ENCODE measurements around the gene MAT2A. TPM values are rescaled to one million over a fixed set of nuclear protein-coding genes. Genes with fewer than 3 reads are reported as not detected.

The MAT2A gene
- total RNA-seq, 2 donors from 2014 or later, result 214 to 308 TPM

DNA sequence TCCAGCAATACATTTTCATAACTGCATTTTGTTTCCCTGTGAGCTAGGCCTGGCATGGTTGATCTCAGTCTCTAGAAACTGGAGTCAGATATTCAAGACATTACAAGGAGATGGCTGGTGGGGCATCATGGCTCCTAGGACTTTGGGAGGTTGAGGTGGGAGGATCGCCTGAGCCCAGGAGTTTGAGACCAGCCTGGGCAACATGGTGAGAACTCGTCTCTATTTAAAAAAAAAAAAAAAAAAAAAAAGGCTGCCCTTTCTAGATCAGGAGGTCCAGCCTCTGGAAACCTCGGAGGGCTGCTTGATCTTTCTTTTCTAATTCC lies 38.1 kb downstream of the MAT2A start:
- no peaks in the 10 kb centered on the region for H3K9me3 Mint-ChIP-seq
- no peak for ATAC-seq (replicated peaks)
- H3K36me3 Mint-ChIP-seq (ENCODE audit: low read depth), result peaks cover 34% of the 10 kb centered on the region
- no peaks in the 10 kb centered on the region for H3K27me3 Mint-ChIP-seq
- H3K4me1 Mint-ChIP-seq, result peaks cover 16% of the 10 kb centered on the region
- peak overlapping the region; percentile 99 for H3K4me3 Mint-ChIP-seq
- peak overlapping the region; percentile 97 for H3K27ac Mint-ChIP-seq

GRCh38 chr2:85577386-85578242 lies 38.6 kb downstream of the MAT2A start, which contains the start of gene VAMP8:
VAMP8 (plus strand) TSS chr2:85577586; CDS start chr2:85577647, 61 bp downstream.
- ATAC-seq (replicated peaks), result peak; percentile 90
- peaks cover 39% of the 10 kb centered on the region for H3K36me3 Mint-ChIP-seq (ENCODE audit: low read depth)
- H3K27ac Mint-ChIP-seq, result peak within 1 kb of the TSS; percentile 97
- H3K4me3 Mint-ChIP-seq, result peak within 1 kb of the TSS; percentile 99
- H3K4me1 Mint-ChIP-seq, result peaks cover 16% of the 10 kb centered on the region
- no peaks in the 10 kb centered on the region for H3K9me3 Mint-ChIP-seq
- no peaks in the 10 kb centered on the region for H3K27me3 Mint-ChIP-seq

GRCh38 chr2:85578243-85579180 lies 39.5 kb downstream of the MAT2A start:
- Mint-ChIP-seq H3K36me3 (ENCODE audit: low read depth) (peaks cover 44% of the 10 kb centered on the region), H3K4me1 (peaks cover 18% of the 10 kb centered on the region), H3K9me3 (no peaks in the 10 kb centered on the region), H3K4me3 (peak overlapping the region; percentile 99), H3K27ac (peak overlapping the region; percentile 97), H3K27me3 (no peaks in the 10 kb centered on the region)
- peak; percentile 41 for ATAC-seq (replicated peaks)

DNA sequence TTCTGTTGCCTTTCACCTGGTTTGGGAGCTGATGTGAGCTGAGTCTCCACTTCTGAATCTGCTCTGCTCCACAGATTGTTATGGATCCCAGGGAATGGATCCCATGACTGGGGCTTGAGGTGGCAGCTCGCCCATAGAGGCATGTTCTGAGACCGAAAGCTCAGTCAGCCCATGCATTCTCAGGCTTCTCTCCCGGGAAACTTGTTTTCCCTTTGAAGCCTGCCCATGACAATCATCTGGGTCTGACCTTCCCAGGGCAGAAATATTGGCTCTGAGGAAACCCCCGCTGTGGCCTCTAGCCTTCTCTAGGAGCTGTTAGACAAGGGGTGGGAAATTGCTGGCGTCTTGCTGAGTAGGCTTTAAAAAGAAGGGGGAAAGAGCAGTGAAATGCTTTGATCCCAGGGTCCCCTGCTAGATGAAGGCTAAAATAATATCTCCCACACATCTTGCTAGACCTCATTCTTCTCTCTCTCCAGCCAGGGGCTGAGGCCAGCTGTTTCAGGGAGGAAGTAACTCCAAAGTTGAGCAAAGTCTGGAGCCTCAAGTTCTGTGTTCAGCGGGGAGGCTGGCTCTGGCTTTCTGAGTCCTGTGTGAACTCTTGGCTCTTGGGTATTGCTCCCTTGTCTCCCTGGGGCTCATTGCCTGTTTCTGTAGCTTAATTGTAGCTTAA lies 40.4 kb downstream of the MAT2A start:
- no peak for ATAC-seq (replicated peaks)
- Mint-ChIP-seq H3K4me1 (peaks cover 24% of the 10 kb centered on the region), H3K36me3 (ENCODE audit: low read depth) (peaks cover 49% of the 10 kb centered on the region), H3K27ac (peak overlapping the region; percentile 97), H3K27me3 (no peaks in the 10 kb centered on the region), H3K4me3 (peak overlapping the region; percentile 99), H3K9me3 (no peaks in the 10 kb centered on the region)

DNA sequence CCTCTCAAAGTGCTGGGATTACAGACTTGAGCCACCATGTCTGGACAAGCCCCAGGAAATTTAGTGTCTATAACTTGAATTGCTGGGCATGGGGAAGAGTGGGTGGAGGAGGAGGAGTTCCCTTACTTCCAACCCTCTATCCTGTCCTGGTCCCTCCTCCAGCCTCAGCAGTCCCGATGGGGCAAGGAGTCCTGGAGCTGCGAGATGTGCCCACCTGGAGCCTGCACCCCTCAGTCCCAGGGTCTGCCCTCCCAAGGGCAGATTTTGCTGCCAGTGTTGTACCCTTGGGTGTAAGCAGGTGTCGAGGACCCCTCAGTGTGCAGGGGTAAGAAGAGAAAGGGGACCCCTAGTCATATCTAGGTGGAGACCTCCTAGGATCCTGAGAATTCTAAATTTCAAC lies 41.2 kb downstream of the MAT2A start:
- Mint-ChIP-seq H3K36me3 (ENCODE audit: low read depth) (peaks cover 49% of the 10 kb centered on the region), H3K4me1 (peaks cover 27% of the 10 kb centered on the region), H3K27ac (no peak overlapping the region), H3K27me3 (no peaks in the 10 kb centered on the region), H3K4me3 (peak overlapping the region; percentile 99), H3K9me3 (no peaks in the 10 kb centered on the region)
- no peak for ATAC-seq (replicated peaks)

DNA sequence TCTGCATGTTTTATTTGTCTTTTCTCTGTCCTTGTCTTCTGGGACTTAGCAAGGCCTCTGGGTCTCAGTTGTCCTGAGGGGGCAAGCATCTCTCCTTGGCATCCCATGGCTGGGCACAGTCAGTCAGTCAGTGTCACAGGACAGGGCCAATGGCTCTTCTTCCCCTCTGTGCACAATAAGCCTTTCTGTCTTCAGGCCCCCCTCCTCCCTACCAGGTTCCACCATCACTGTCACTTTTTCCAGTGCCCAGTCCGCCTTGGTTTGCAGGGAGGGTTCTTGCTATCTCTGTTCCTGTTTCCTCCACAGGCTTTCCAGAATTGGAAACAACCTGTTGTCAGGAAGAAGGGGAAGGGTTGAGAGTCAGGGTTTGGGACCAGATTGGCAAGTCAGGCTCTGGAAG lies 43.5 kb downstream of the MAT2A start:
- H3K27ac Mint-ChIP-seq, result no peak overlapping the region
- peaks cover 49% of the 10 kb centered on the region for H3K36me3 Mint-ChIP-seq (ENCODE audit: low read depth)
- H3K4me1 Mint-ChIP-seq, result peaks cover 32% of the 10 kb centered on the region

DNA sequence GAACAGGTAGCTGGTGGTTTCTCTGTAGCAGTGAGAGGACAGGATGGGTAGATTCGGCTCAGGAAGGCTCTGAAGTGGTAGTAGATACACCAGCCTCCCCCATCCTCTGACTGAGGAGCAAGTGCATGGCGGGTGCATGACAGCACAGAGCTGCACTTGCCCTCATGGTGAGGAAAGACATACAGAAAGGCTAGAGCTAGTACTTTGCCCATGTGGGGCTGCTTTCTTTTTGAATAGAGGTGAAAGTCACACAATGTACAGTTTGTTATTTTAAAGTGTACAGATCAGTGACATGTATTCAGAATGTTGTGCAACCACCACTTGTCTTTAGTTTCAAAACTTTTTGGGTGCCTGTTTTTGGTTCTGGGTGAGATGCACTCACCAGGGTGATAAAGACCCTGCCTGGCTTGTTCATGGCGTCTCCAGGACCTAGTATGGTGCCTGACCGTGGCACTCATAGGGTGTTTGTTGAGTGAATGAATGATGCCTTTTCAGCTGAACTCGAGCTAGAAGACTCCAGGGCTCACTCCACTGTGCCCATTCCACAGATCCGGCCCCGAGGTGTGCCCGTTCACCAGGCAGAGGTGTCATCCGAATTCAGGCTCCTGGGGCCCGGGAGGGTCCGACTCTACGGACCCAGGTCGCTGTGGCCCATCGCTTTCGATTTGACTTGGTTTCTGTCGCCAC lies 44.8 kb downstream of the MAT2A start:
- ATAC-seq (replicated peaks), result peak; percentile 37
- Mint-ChIP-seq H3K9me3 (no peaks in the 10 kb centered on the region), H3K27ac (peak overlapping the region; percentile 87), H3K27me3 (no peaks in the 10 kb centered on the region), H3K36me3 (ENCODE audit: low read depth) (peaks cover 41% of the 10 kb centered on the region), H3K4me1 (peaks cover 33% of the 10 kb centered on the region), H3K4me3 (peak overlapping the region; percentile 82)

More for the DNA sequence above, 43.5 kb downstream of the MAT2A start:
- Mint-ChIP-seq H3K9me3 (no peaks in the 10 kb centered on the region), H3K4me3 (no peak overlapping the region), H3K27me3 (no peaks in the 10 kb centered on the region)
- ATAC-seq (replicated peaks), result no peak

DNA sequence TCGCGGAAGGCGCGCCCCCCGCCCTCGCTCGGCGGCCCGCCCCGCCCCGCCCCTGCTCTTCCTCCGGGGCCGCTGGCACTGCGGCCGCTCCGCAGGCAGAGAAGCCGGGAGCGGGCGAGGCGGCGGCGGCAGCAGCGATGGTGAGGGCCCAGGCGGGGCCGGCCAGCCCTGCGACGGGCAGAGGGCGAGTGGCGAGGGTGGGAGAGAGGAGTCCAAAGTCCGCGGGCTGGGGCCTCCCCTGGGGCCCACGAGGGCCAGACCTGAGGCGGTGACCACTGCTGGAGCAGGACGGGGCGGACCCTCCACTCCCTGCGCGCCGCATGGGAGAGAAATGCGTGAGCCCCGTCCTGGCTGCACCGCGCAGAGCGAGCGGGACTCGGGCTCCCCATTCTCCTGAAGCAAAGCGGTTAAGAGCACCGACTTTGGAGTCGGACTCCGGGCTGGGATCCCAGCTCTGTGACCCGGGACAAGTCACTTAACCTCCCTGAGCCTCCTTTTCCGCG lies 45.4 kb downstream of the MAT2A start, which contains the start of gene VAMP5:
Gene VAMP5, plus strand, starts transcription at position 78 of the 503 bp plus-strand sequence. Its CDS starts 60 bp downstream, at position 138.
- Mint-ChIP-seq H3K36me3 (ENCODE audit: low read depth) (peaks cover 35% of the 10 kb centered on the region), H3K27ac (peak within 1 kb of the TSS; percentile 87), H3K9me3 (no peaks in the 10 kb centered on the region), H3K4me1 (peaks cover 29% of the 10 kb centered on the region), H3K27me3 (no peaks in the 10 kb centered on the region), H3K4me3 (peak within 1 kb of the TSS; percentile 82)
- peak; percentile 60 for ATAC-seq (replicated peaks)

- Mint-ChIP-seq H3K4me3 (peak overlapping the region; percentile 82), H3K27ac (peak overlapping the region; percentile 87), H3K27me3 (no peaks in the 10 kb centered on the region), H3K9me3 (no peaks in the 10 kb centered on the region), H3K4me1 (peaks cover 29% of the 10 kb centered on the region), H3K36me3 (ENCODE audit: low read depth) (peaks cover 29% of the 10 kb centered on the region)
- ATAC-seq (replicated peaks), result peak; percentile 86
Observed at GRCh38 chr2:85584857-85585780, 46.2 kb downstream of the MAT2A start.

- no peak for ATAC-seq (replicated peaks)
- Mint-ChIP-seq H3K9me3 (no peaks in the 10 kb centered on the region), H3K4me3 (peak overlapping the region; percentile 82), H3K27me3 (no peaks in the 10 kb centered on the region), H3K4me1 (peaks cover 29% of the 10 kb centered on the region), H3K27ac (peak overlapping the region; percentile 87), H3K36me3 (ENCODE audit: low read depth) (peaks cover 24% of the 10 kb centered on the region)
Observed at GRCh38 chr2:85585781-85586105, 46.8 kb downstream of the MAT2A start.

GRCh38 chr2:85588236-85588635 lies 49.3 kb downstream of the MAT2A start:
- Mint-ChIP-seq H3K27me3 (no peaks in the 10 kb centered on the region), H3K4me3 (no peak overlapping the region), H3K27ac (peak overlapping the region; percentile 11), H3K4me1 (peaks cover 29% of the 10 kb centered on the region), H3K9me3 (no peaks in the 10 kb centered on the region), H3K36me3 (ENCODE audit: low read depth) (peaks cover 8% of the 10 kb centered on the region)
- ATAC-seq (replicated peaks), result no peak

- Mint-ChIP-seq H3K27ac (peak overlapping the region; percentile 11), H3K27me3 (no peaks in the 10 kb centered on the region), H3K36me3 (ENCODE audit: low read depth) (peaks cover 4% of the 10 kb centered on the region), H3K4me3 (no peak overlapping the region), H3K9me3 (no peaks in the 10 kb centered on the region), H3K4me1 (peaks cover 24% of the 10 kb centered on the region)
- ATAC-seq (replicated peaks), result no peak
Observed at GRCh38 chr2:85588645-85589044, 49.7 kb downstream of the MAT2A start.

GRCh38 chr2:85589181-85589580 lies 50.2 kb downstream of the MAT2A start:
- no peaks in the 10 kb centered on the region for H3K27me3 Mint-ChIP-seq
- peak overlapping the region; percentile 11 for H3K27ac Mint-ChIP-seq
- no peak for ATAC-seq (replicated peaks)
- no peak overlapping the region for H3K4me3 Mint-ChIP-seq
- no peaks in the 10 kb centered on the region for H3K36me3 Mint-ChIP-seq (ENCODE audit: low read depth)
- no peaks in the 10 kb centered on the region for H3K9me3 Mint-ChIP-seq
- peaks cover 23% of the 10 kb centered on the region for H3K4me1 Mint-ChIP-seq

Measured in activated T-helper 17 cell treated with anti-CD3 and anti-CD28 coated beads, Interleukin-2, amount 50 U/mL, for 72 hours (primary cell).